Memory B cell (primary cell): ENCODE measurements around the gene FUCA1.

Experiments used
- ATAC-seq: fragments of 150-1000 bp; cut with Tn5 transposase; 2 replicates; pipeline ENCODE4 v1.10.0; 2021; ENCODE audit warnings: low read depth, mild to moderate bottlenecking, moderate library complexity
- DNase-seq, 2 donors: peaks; one replicate each; pipeline ENCODE4 v3.0.0; 2022; ENCODE audit warnings: low spot score in 2 of 2
- H3K27ac Mint-ChIP-seq: one replicate; pipeline ENCODE4 v1.8.0; 2022; ENCODE audit warnings: mild to moderate bottlenecking, moderate library complexity, mixed read lengths
- H3K27me3 Mint-ChIP-seq: one replicate; pipeline ENCODE4 v1.8.0; 2022; ENCODE audit warnings: mixed read lengths
- H3K36me3 Mint-ChIP-seq: one replicate; pipeline ENCODE4 v1.8.0; 2022; ENCODE audit warnings: mild to moderate bottlenecking, mixed read lengths
- H3K4me1 Mint-ChIP-seq: one replicate; pipeline ENCODE4 v1.8.0; 2022; ENCODE audit warnings: mixed read lengths
- H3K4me3 Mint-ChIP-seq: one replicate; pipeline ENCODE4 v1.8.0; 2022; ENCODE audit warnings: mild to moderate bottlenecking, moderate library complexity, mixed read lengths
- H3K9me3 Mint-ChIP-seq: one replicate; pipeline ENCODE4 v1.8.0; 2022; ENCODE audit warnings: mixed read lengths

Gene FUCA1

GRCh38 chr1:23867895-23868556 lies at the start of gene FUCA1:
TSS of gene FUCA1 (minus strand) at chr1:23868290. CDS start at chr1:23868286, 4 bp downstream.
- ATAC-seq (peak; percentile 98), DNase-seq (peak; percentile 92 to 93)
- Mint-ChIP-seq H3K36me3 (peaks cover 8% of the 10 kb centered on the region), H3K27ac (peak within 1 kb of the TSS; percentile 58), H3K27me3 (no peaks in the 10 kb centered on the region), H3K4me3 (peak within 1 kb of the TSS; percentile 83), H3K4me1 (peaks cover 22% of the 10 kb centered on the region), H3K9me3 (no peaks in the 10 kb centered on the region)

DNA sequence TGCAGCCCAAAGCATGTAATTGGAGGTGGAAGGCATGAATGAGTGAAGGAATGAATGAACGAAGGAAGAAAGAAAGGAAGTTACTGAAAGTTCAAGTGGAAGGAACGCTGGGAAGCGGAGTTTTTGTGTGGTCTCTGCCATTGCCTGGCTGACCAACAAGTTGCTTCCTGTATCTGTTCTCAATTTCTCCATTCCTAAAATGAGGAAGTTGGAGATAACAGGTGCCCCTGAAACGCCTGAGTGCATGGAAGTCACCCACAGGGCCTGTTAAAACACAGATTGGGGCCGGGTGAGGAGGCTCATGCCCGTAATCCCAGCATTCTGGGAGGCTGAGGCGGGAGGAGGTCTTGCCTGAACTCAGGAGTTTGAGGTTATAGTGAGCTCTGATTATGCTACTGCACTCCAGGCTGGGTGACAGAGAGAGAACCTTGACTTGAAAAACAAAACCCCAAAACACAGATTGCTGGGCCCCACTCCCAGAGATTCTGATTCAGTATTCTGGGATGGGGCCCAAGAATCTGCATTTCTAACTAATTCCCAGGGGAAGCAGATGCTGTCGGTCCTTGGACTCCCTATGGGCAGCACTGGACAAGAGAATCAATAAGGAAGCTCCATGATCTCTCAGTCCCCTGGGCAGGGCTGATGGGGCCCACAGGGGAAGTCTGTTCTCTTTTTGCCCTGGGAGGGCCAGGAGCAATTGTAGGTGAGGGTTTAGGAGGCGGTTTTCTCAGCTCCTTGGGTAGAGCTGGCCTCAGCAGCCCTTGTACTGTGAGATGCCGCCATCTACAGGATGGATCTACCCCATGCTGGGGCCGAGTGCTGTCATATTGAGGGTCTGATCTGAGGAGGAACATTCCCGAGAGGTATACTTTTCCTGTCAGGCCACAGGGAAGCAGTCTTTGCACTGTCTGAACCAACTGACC lies 48.4 kb upstream of the FUCA1 start:
- peaks cover 30% of the 10 kb centered on the region for H3K4me1 Mint-ChIP-seq
- peak overlapping the region; percentile 43 for H3K4me3 Mint-ChIP-seq
- H3K36me3 Mint-ChIP-seq: peaks cover 6% of the 10 kb centered on the region
- no peaks in the 10 kb centered on the region for H3K9me3 Mint-ChIP-seq
- H3K27ac Mint-ChIP-seq: peak overlapping the region; percentile 69
- DNase-seq (peak; percentile 58 to 68), ATAC-seq (peak; percentile 66)
- H3K27me3 Mint-ChIP-seq: no peaks in the 10 kb centered on the region

GRCh38 chr1:23915466-23915865 lies 47.4 kb upstream of the FUCA1 start:
- peaks cover 38% of the 10 kb centered on the region for H3K4me1 Mint-ChIP-seq
- no peak overlapping the region for H3K4me3 Mint-ChIP-seq
- H3K27me3 Mint-ChIP-seq: no peaks in the 10 kb centered on the region
- H3K36me3 Mint-ChIP-seq: peaks cover 12% of the 10 kb centered on the region
- no peak for DNase-seq
- H3K9me3 Mint-ChIP-seq: no peaks in the 10 kb centered on the region
- peak overlapping the region; percentile 87 for H3K27ac Mint-ChIP-seq
- no peak for ATAC-seq

- peak overlapping the region; percentile 37 for H3K4me3 Mint-ChIP-seq
These were observed 46.8 kb upstream of the FUCA1 start for GRCh38 chr1:23914921-23915320.

GRCh38 chr1:23913212-23913880 lies 45.3 kb upstream of the FUCA1 start, which contains the start of gene CNR2:
TSS of gene CNR2 (minus strand) at chr1:23913362. CDS start at chr1:23875617, 37,745 bp downstream.
- Mint-ChIP-seq H3K27me3 (no peaks in the 10 kb centered on the region), H3K4me1 (peaks cover 56% of the 10 kb centered on the region), H3K36me3 (peaks cover 17% of the 10 kb centered on the region), H3K9me3 (no peaks in the 10 kb centered on the region), H3K27ac (peak within 1 kb of the TSS; percentile 95), H3K4me3 (peak within 1 kb of the TSS; percentile 92)
- peak; percentile 64 for ATAC-seq
- peak; percentile 55 to 73 for DNase-seq

More at GRCh38 chr1:23914921-23915320, 46.8 kb upstream of the FUCA1 start:
- no peaks in the 10 kb centered on the region for H3K9me3 Mint-ChIP-seq
- peaks cover 43% of the 10 kb centered on the region for H3K4me1 Mint-ChIP-seq
- H3K27me3 Mint-ChIP-seq: no peaks in the 10 kb centered on the region
- H3K27ac Mint-ChIP-seq: peak overlapping the region; percentile 87
- ATAC-seq (no peak), DNase-seq (no peak)
- H3K36me3 Mint-ChIP-seq: peaks cover 16% of the 10 kb centered on the region

DNA sequence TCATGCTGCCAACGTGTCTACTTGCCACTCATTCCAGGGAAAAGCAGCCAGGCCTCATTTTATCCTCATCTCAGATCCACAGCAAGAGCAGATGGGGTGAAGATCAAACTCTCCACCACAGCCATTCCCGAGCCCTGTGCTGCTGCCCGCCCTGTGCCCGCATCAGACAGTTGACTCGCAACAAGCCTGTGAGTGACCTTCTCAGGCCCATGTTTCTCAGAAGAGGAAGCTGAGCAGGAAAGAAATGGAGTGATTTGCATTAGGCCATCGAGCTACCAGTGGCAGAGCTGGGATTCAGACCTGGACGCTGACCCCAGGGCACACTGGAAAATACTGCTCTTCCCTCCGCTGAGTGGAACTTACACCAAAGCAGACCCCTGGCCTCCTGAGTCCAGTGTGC lies 43.8 kb upstream of the FUCA1 start:
- Mint-ChIP-seq H3K9me3 (no peaks in the 10 kb centered on the region), H3K27ac (peak overlapping the region; percentile 95), H3K27me3 (no peaks in the 10 kb centered on the region), H3K4me3 (peak overlapping the region; percentile 92), H3K36me3 (peaks cover 17% of the 10 kb centered on the region), H3K4me1 (peaks cover 56% of the 10 kb centered on the region)
- DNase-seq (no peak), ATAC-seq (no peak)

- H3K4me1 Mint-ChIP-seq: peaks cover 55% of the 10 kb centered on the region
- peak in 1 of 2 donors; percentile 49 for DNase-seq
- H3K4me3 Mint-ChIP-seq: peak overlapping the region; percentile 92
- H3K36me3 Mint-ChIP-seq: peaks cover 21% of the 10 kb centered on the region
- no peaks in the 10 kb centered on the region for H3K27me3 Mint-ChIP-seq
- peak; percentile 44 for ATAC-seq
- no peaks in the 10 kb centered on the region for H3K9me3 Mint-ChIP-seq
- H3K27ac Mint-ChIP-seq: peak overlapping the region; percentile 95
These were observed 42.6 kb upstream of the FUCA1 start for GRCh38 chr1:23910553-23911246.

DNA sequence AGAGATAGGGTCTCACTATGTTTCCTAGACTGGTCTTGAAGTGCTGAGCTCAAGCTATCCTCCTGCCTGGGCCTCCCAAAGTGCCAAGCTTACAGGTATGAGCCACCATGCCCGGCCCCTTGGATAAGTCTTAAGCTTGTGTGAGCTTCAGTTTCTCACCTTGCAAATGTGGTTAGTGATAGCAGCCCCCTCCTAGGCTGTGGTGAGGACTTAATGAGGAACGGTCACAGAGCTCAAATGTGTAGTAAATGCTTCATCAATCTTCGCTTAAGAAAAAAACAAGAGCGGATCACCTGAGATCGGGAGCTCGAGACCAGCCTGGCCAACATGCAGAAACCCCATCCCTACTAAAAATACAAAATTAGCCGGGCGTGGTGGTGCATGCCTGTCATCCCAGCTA lies 42.1 kb upstream of the FUCA1 start:
- H3K27ac Mint-ChIP-seq: peak overlapping the region; percentile 95
- DNase-seq (no peak), ATAC-seq (peak; percentile 5)
- no peaks in the 10 kb centered on the region for H3K27me3 Mint-ChIP-seq
- no peaks in the 10 kb centered on the region for H3K9me3 Mint-ChIP-seq
- H3K4me3 Mint-ChIP-seq: peak overlapping the region; percentile 92
- peaks cover 57% of the 10 kb centered on the region for H3K4me1 Mint-ChIP-seq
- peaks cover 23% of the 10 kb centered on the region for H3K36me3 Mint-ChIP-seq

DNA sequence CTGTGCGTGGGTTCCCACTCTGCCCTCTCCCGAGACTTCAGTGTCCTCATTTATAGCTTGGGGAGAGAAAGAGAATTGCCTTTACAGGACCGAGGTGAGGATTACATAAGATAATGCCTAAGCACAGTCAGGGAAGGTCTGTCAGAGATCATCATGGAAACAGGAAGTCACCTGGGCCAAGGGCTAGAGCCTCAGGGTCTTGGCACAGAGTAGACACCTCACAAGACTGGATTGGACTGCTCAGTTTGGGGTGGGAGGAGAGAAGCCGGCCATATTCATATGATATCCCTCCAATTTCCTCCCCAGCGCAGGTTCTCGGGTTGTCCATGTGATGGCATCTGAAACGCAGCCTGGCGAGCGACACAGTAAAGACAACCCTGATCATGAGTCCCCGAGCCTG lies 41.3 kb upstream of the FUCA1 start:
- peak; percentile 8 for ATAC-seq
- Mint-ChIP-seq H3K4me1 (peaks cover 60% of the 10 kb centered on the region), H3K36me3 (peaks cover 25% of the 10 kb centered on the region)

DNA sequence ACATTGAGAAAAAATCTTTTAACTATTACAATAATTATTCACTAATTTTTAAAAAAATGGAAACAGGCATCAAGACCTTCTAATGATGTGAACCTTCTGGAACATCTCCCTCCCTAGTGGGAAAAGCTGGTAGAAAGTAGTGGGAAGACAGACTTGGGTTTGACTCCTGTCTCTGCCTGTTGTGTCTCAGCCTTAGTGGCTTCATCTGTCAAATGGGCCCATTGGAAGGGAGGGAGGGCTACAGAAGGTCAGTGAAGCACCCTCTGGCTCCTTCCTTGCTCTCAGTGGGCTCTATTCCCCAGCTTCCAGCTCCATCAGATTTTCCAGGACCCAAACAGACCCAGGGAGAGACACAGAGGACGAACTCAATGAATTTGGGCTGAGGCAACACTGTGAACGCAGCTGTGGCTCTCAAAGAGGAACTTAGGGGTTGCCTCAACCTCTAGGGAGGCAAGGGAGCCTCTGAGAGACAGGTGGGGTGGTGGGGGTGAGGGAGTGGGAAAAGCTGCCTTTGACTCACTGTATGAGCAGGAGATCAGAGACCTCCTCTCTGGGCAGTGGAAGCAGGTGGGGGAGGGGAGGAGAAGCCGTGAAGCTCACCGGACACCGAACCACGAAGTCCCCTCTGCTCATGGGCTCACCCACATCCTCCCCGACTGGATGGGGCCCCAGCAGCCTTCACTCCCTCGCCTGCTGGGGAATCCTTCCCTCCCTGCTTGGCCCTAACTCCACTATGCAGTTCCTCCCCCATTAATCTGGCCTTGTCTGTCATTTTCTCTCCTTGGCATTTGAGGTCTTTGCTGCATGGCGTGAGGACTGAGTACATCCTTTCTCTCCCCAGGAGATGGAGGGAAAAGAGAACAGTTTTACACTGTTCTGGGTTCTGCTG lies 40.6 kb upstream of the FUCA1 start:
- Mint-ChIP-seq H3K4me1 (peaks cover 59% of the 10 kb centered on the region), H3K4me3 (peak overlapping the region; percentile 92), H3K36me3 (peaks cover 26% of the 10 kb centered on the region), H3K27ac (peak overlapping the region; percentile 95), H3K9me3 (no peaks in the 10 kb centered on the region), H3K27me3 (no peaks in the 10 kb centered on the region)
- ATAC-seq (peak; percentile 58), DNase-seq (peak; percentile 49 to 56)

More for the DNA sequence above, 41.3 kb upstream of the FUCA1 start:
- Mint-ChIP-seq H3K27ac (peak overlapping the region; percentile 95), H3K27me3 (no peaks in the 10 kb centered on the region), H3K9me3 (no peaks in the 10 kb centered on the region), H3K4me3 (peak overlapping the region; percentile 92)
- DNase-seq: no peak

- H3K4me3 Mint-ChIP-seq: peak overlapping the region; percentile 77
- no peak for DNase-seq
- H3K27me3 Mint-ChIP-seq: no peaks in the 10 kb centered on the region
- H3K36me3 Mint-ChIP-seq: peaks cover 28% of the 10 kb centered on the region
- peaks cover 58% of the 10 kb centered on the region for H3K4me1 Mint-ChIP-seq
- peak overlapping the region; percentile 85 for H3K27ac Mint-ChIP-seq
- no peaks in the 10 kb centered on the region for H3K9me3 Mint-ChIP-seq
- peak; percentile 26 for ATAC-seq
These were observed 38.6 kb upstream of the FUCA1 start for GRCh38 chr1:23906731-23907130.

- no peaks in the 10 kb centered on the region for H3K27me3 Mint-ChIP-seq
- peak overlapping the region; percentile 67 for H3K27ac Mint-ChIP-seq
- no peak for DNase-seq
- peaks cover 27% of the 10 kb centered on the region for H3K36me3 Mint-ChIP-seq
- ATAC-seq: no peak
- H3K4me3 Mint-ChIP-seq: peak overlapping the region; percentile 68
- no peaks in the 10 kb centered on the region for H3K9me3 Mint-ChIP-seq
- H3K4me1 Mint-ChIP-seq: peaks cover 60% of the 10 kb centered on the region
These were observed 37.5 kb upstream of the FUCA1 start for GRCh38 chr1:23905461-23906025.
